ENCODE results near the gene SERPINB3.
"Not testable (repeated sequence)": the region's sequence is repeated elsewhere in the genome, so short reads cannot be mapped to it uniquely, and the experiment has no call there.

- not testable (repeated sequence) for TF ChIP-seq CTCF, POLR2A (IDR thresholded peaks at IDR 0.05)
Observed at GRCh38 chr18:63644142-63644541, 17.6 kb downstream of the SERPINB3 start, which contains the start of gene SERPINB4.

Data from body of pancreas (tissue), 4 donors.